Astrocyte (in vitro differentiated cells and primary cell): ENCODE results near the gene FGD6.

ENCODE experiments used
- CTCF ChIP-seq: IDR thresholded peaks from 2 replicates; pipeline ENCODE4 v1.5.1; 2011; ENCODE audit warnings: low read depth, mild to moderate bottlenecking, inconsistent platforms, low read length, moderate library complexity; ENCODE audit not compliant: insufficient read depth
- EZH2 ChIP-seq: IDR thresholded peaks from 2 replicates; pipeline ENCODE4 v1.6.1; 2012; ENCODE audit warnings: mild to moderate bottlenecking, low read length, inconsistent platforms; ENCODE audit not compliant: insufficient read depth

- TF ChIP-seq EZH2: no peak
- TF ChIP-seq CTCF: no peak
Observed at GRCh38 chr12:95116773-95117172, 100.5 kb downstream of the FGD6 start.
